ENCODE results near the gene SLC25A13.
"Not testable (repeated sequence)": the region's sequence is repeated elsewhere in the genome, so short reads cannot be mapped to it uniquely, and the experiment has no call there.

SLC25A13 gene, protein sequence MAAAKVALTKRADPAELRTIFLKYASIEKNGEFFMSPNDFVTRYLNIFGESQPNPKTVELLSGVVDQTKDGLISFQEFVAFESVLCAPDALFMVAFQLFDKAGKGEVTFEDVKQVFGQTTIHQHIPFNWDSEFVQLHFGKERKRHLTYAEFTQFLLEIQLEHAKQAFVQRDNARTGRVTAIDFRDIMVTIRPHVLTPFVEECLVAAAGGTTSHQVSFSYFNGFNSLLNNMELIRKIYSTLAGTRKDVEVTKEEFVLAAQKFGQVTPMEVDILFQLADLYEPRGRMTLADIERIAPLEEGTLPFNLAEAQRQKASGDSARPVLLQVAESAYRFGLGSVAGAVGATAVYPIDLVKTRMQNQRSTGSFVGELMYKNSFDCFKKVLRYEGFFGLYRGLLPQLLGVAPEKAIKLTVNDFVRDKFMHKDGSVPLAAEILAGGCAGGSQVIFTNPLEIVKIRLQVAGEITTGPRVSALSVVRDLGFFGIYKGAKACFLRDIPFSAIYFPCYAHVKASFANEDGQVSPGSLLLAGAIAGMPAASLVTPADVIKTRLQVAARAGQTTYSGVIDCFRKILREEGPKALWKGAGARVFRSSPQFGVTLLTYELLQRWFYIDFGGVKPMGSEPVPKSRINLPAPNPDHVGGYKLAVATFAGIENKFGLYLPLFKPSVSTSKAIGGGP

GRCh38 chr7:96321658-96322372 is at the start of gene SLC25A13:
SLC25A13 (minus strand) TSS chr7:96322098; CDS start chr7:96321956, 142 bp downstream.
- peak; percentile 56 for DNase-seq

DNA sequence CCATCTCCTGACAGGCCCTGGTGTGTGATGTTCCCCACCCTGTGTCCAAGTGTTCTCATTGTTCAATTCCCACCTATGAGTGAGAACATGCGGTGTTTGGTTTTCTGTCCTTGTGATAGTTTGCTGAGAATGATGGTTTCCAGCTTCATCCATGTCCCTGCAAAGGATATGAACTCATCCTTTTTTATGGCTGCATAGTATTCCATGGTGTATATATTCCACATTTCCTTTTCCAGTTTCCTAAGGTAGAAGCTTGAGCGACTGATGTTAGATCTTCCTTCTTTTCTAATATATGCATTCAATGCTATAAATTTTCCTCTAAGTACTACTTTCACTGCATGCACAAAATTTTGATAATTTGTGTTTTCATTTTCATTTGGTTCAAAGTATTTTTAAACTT is 44.0 kb upstream of the SLC25A13 start:
- DNase-seq: not testable (repeated sequence)

- DNase-seq: no peak
Observed at GRCh38 chr7:96361116-96361857, 39.4 kb upstream of the SLC25A13 start.

DNA sequence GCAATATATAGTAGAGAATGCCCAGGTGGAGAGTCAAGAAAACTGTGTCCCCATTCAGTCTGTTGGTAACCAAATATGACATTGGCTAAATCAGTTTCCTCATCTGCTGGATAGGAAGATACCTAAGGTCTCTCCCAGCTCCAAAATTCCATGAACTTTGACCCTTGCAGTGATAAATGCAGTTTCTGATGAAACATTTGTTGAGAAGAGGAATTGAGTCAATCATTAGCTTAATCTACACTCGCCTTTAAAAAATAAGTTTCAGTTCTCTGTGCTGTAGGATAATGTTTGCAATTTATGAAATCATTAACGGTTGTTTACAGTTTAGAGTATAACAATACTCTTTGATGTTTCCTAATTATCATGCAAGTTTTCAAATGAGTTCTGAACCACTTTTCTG is 38.0 kb upstream of the SLC25A13 start:
- DNase-seq: no peak

- DNase-seq: not testable (repeated sequence)
Observed at GRCh38 chr7:96358236-96358971, 36.5 kb upstream of the SLC25A13 start.

DNA sequence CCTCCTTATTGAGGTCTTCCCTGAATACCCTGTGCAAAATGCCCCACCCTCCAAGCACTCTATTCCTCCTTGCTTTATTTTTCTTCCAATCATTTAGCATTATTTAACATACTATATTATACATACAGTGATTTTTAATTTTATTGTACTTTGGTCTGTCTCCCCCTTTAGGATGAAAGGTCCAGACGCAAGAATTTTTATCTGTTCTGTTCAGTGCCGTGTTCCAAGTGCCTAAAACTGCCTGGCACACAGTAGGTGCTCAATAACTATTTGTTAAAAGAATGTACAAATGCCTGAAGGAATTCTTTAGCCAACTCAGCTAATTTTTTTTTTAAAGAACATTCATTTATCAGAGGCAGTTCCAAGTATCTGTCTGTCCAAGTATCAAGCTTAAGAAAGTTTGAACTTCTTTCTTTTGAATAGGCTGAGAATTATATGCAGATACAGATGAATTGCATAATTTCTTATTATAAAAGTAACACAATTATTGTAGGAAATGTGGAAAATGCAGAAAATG is 34.1 kb upstream of the SLC25A13 start:
- no peak for DNase-seq

GRCh38 chr7:96354881-96355280 is 33.0 kb upstream of the SLC25A13 start:
- no peak for DNase-seq

DNA sequence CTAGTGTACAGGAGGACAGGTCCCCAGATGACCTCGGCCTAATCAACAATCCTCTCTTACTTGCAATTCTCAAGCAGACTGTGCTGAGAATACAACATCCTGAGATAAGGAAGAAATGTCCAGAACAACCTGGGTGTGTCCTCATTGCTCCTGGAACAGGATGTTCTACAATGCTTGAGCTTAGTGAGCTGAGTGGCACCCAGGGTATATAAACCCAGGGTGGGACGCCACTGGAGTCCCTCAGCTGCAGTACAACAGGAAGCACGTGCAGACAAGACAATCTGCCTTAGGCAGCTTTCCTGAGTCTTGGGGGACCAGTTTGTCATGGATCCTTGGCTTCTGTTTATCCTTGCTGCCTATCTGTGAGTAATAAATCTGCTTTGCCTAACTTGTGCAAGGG is 27.7 kb upstream of the SLC25A13 start:
- DNase-seq: no peak

DNA sequence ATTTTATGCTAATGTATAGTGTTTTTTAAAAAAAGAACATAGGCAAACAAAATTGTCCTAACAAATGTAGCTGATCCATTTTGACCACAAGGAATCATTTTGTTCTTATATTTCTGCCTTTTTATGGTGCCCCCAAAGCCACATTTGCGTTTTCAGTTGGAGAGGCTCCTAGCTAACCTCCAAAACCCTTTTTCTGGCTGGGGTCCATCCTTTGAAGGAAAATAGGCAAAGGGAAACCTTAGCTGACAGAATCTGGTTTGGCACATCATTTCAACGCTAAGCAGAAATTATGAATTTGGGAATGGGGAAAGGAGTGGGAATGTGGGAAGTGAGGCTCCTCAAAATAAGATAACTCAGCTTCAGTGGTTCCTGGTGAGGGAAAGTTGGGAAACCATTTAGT is 25.6 kb upstream of the SLC25A13 start:
- no peak for DNase-seq

DNA sequence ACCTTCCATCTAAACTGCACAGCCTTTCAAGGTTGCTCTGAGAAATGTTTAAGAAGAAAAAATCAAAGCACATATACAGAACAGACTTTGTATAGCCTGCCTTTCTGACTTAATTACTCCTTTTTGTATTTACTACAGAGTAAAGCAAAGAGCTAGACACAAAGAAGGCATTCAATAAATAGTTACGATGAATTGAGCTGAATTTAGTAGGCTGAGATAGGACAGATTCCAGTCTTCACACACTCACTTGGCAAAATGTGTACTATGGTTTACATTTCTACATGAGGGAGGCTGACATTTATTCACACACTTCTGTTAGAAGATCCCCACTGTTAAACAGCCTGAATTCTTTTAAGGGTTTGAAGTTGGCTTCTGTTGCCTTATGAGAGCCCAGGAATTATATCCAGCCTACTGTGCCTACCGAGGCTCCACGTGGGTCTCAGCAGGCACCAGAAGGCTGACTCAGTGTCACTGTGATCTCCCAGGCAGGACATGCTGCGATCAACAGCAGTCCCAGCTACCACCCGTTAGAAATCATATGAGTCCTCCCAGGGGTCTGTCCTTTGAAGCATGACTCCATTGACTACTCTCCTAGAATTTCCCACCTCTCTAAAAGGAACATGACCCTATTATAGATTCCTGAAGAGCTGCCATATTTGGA is 24.5 kb upstream of the SLC25A13 start:
- DNase-seq: no peak

DNA sequence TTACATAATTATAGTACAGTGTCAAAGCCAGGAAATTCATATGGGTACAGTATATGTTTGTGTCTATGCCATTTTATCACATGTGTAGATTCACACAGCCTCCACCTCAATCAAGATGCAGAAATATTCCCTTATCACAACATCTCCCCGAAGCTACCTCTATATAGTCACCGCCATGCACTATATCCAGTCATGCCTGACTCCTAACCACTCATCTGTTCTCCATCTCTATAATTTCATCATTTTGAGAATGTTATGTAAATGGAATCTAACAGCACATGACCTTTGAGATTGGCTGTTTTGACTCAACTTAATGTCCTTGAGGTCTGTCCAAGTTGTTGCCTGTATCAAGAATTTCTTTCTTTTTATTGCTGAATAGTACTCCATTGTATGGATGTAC is 22.3 kb upstream of the SLC25A13 start:
- no peak for DNase-seq

GRCh38 chr7:96342049-96342448 is 20.2 kb upstream of the SLC25A13 start:
- no peak for DNase-seq

- no peak for DNase-seq
Observed at GRCh38 chr7:96337519-96337918, 15.6 kb upstream of the SLC25A13 start.

- DNase-seq: no peak
Observed at GRCh38 chr7:96332325-96332724, 10.4 kb upstream of the SLC25A13 start.

DNA sequence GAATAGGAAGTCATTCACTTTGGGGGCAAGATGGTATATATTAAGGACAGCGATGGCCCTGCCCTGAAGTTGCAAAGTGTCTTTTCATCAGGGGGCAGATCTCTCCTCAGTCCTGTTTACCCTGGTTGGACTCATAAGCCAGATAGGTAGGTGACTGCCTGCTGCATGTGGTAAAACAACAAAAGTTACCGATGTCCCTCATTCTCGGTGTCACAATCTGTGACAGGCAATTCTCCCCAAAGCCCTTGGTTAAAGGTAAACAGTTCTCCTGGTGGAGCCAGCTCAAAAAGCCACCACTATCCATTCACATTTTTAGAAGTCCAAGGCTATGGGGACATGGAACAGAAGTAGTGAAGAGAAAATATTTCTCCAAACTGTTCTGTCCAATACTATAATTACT is 9.9 kb upstream of the SLC25A13 start:
- no peak for DNase-seq

DNA sequence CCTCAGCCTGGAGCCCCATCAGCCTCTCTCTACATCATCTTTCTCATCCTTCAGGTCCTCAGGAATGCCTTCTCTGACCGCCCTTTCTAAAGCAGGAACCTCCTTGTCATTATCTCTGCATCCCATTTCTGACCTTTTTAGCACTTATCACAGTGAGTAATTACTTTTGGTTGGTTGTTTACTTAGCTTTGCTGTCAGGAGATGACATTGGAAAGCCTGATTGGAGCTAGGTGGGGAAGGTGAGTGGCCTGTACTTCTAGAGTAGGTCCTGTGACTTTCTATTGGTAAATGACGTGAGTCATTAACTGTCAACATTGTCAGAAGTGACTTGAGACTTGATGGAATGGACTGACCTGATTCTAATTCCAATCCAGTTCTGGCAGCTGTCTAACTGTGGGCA is 9.3 kb upstream of the SLC25A13 start:
- DNase-seq: no peak

DNA sequence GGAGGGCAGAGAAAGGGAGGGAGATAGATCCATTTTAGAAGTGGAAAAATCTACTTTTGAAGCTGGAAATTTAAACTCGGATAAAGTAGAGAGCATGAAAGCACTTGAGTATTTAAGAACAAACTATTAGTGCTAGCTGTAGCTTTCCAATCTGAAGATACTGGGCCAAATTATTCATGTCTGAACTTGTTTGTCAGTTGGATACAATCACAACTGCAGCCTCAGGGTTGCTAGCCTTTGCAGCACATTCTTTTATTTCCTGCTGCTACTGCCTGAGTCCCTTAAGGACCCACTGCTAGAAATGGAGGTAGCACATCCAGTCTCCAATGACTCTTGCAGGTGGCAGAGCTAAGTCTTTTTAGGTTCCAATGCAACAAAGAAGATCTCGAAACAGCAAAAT is 8.3 kb upstream of the SLC25A13 start:
- DNase-seq: no peak

DNA sequence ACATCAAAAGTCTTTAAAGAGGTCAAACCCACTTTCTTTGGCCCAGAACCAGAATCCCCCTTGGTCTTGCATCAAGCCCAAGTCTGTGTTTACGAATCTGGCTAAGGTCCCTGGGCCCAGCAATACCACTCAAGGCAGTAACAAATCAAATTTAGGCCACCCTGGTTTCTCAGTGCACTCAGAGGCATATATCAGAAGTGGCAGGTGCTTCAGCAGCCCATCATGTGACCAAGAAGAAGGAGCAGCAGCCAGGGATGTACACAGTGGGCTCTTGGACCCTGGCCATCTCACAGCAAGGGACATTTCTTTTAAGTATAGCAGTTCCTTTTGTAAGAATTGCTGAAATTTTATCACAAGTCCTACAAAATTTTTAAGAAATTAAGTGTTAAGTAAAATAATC is 7.3 kb upstream of the SLC25A13 start:
- no peak for DNase-seq

- no peak for DNase-seq
Observed at GRCh38 chr7:96328016-96328415, 6.1 kb upstream of the SLC25A13 start.

DNA sequence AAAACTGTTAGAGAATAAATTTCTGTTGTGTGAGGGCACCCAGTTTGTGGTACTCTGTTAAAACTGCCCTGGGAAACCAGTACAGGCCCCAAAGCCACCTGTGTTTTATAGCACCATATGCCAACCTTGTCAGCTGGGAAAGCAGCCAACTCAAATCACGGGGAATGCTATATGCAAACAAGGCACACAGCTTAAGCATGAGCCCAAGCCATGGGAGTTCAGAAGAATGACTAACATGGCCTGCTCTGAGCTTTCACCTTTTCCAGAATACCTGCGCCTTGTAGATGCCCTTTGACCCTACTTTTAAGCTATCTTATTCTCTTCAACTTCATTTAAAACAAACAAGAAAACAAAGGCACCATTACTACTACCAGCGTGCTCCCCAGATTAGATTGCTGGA is 5.5 kb upstream of the SLC25A13 start:
- DNase-seq: peak; percentile 79

- DNase-seq: not testable (repeated sequence)
Observed at GRCh38 chr7:96326752-96327151, 4.9 kb upstream of the SLC25A13 start.

All from NCI-H2171 (cell line).